K562 (cell line): Measurements from ENCODE around the gene PRPF18. TPM values are rescaled to one million over a fixed set of nuclear protein-coding genes. Genes with fewer than 3 reads are reported as not detected.

Experiments used
- ATAC-seq: fragments of 200-7000 bp; cut with Tn5 transposase; 3 replicates; pipeline ENCODE4 v1.9.1; 2020; ENCODE audit warnings: moderate library complexity
- BruUV-seq: library from RNA; stranded (reverse); fragments of 400-500 nt; replicated peaks from 2 replicates; lab custom pipeline; 2021; lab: Mats Ljungman, UMichigan
- CTCF ChIA-PET: fragments of 300-600 bp; formaldehyde crosslinking; extraction: SDS; loops from one replicate; lab custom pipeline; 2021; ENCODE audit warnings: low intra/inter-chr PET ratio; lab: Yijun Ruan, JAX
- POLR2A ChIA-PET: fragments of 300-600, 350-650 bp; sonication (Branson Sonifier 250); formaldehyde crosslinking; extraction: SDS; loops from one replicate; lab custom pipeline; 2021; ENCODE audit warnings: antibody characterized with exemption, inconsistent platforms; lab: Yijun Ruan, JAX
- DNase-seq, 4 experiments: peaks; one replicate each; pipeline versions ENCODE4 v3.0.0 to v3.0.0-alpha.2; 2011 to 2018; ENCODE audit warnings: low spot score in 3 of 4, mixed read lengths in 3 of 4; ENCODE audit errors: extremely low read depth in 1 of 4
- FAIRE-seq: peaks from 2 replicates; lab custom pipeline; 2011; peaks lifted over from hg19 to GRCh38; lab: Jason Lieb, UNC
- H2AFZ ChIP-seq: 2 replicates; pipeline ENCODE4 v1.6.0; 2011; ENCODE audit warnings: low read depth, low read length, control low read depth, inconsistent platforms
- H3K27ac ChIP-seq: fragments of 200-600 bp; 3 replicates; pipeline ENCODE4 v1.8.0; 2011; ENCODE audit warnings: low read depth, mild to moderate bottlenecking, control low read depth, inconsistent platforms, low read length, moderate library complexity, mixed read lengths; ENCODE audit errors: extremely low read depth
- H3K27me3 ChIP-seq, 2 experiments: fragments of 300-600 bp in 1 of 2; 2 replicates in 1 of 2; 3 replicates in 1 of 2; pipeline versions ENCODE4 v1.6.0 to v1.8.0; 2011; ENCODE audit warnings: inconsistent platforms in 2 of 2, low read length in 2 of 2, mild to moderate bottlenecking in 1 of 2, mixed read lengths in 1 of 2, moderate library complexity in 1 of 2; ENCODE audit not compliant: control insufficient read depth in 2 of 2, insufficient read depth in 2 of 2
- H3K36me3 ChIP-seq: fragments of 300-600 bp; 3 replicates; pipeline ENCODE4 v1.8.0; 2011; ENCODE audit warnings: mild to moderate bottlenecking, low read length, inconsistent platforms; ENCODE audit not compliant: control insufficient read depth, insufficient read depth
- H3K4me1 ChIP-seq, 2 experiments: fragments of 200-600 bp in 1 of 2; replicated peaks in 1 of 2; 2 replicates in 1 of 2; 3 replicates in 1 of 2; pipeline versions ENCODE4 v1.5.1 to v1.8.0; 2011; ENCODE audit warnings: inconsistent platforms in 2 of 2, low read length in 2 of 2, mild to moderate bottlenecking in 1 of 2, mixed read lengths in 1 of 2, moderate library complexity in 1 of 2; ENCODE audit not compliant: control insufficient read depth in 2 of 2, insufficient read depth in 2 of 2
- H3K4me2 ChIP-seq: 2 replicates; pipeline ENCODE4 v1.6.1; 2011; ENCODE audit warnings: low read length, control low read depth, inconsistent platforms, mixed read lengths; ENCODE audit not compliant: insufficient read depth
- H3K4me3 ChIP-seq: fragments of 200-600 bp; sonication (generic), shearing (Covaris generic); 2 replicates; pipeline ENCODE4 v1.5.1; 2016; ENCODE audit warnings: control low read depth, inconsistent platforms
- H3K79me2 ChIP-seq: fragments of 200-600 bp; 3 replicates; pipeline ENCODE4 v1.8.0; 2011; ENCODE audit warnings: low read length, inconsistent platforms; ENCODE audit not compliant: control insufficient read depth, insufficient read depth
- H3K9ac ChIP-seq, 2 experiments: 2 replicates each; pipeline versions ENCODE4 v1.6.0 to v1.6.1; 2011; ENCODE audit warnings: low read depth in 2 of 2, low read length in 2 of 2, control low read depth in 1 of 2, inconsistent platforms in 1 of 2, mild to moderate bottlenecking in 1 of 2, mixed read lengths in 1 of 2; ENCODE audit not compliant: insufficient read depth in 1 of 2
- H3K9me1 ChIP-seq: one replicate; pipeline ENCODE4 v1.6.0; 2011; ENCODE audit warnings: inconsistent platforms, mild to moderate bottlenecking, low read length, moderate library complexity; ENCODE audit not compliant: control insufficient read depth, insufficient read depth
- H3K9me3 ChIP-seq: replicated peaks from 2 replicates; pipeline ENCODE4 v1.5.1; 2011; ENCODE audit warnings: low read depth, low read length, inconsistent platforms; ENCODE audit not compliant: control insufficient read depth, insufficient read depth
- H4K20me1 ChIP-seq: replicated peaks from 2 replicates; pipeline ENCODE4 v1.6.1; 2011; ENCODE audit warnings: low read length, inconsistent platforms, mixed read lengths; ENCODE audit not compliant: control insufficient read depth, insufficient read depth
- ATF6 ChIP-seq: sonication (generic); formaldehyde crosslinking; IDR thresholded peaks from 2 replicates; pipeline ENCODE4 v1.4.0; 2020; ENCODE audit warnings: mild to moderate bottlenecking, missing genetic modification reagents
- BRF1 ChIP-seq: IDR thresholded peaks from 3 replicates; pipeline ENCODE4 v1.6.1; 2011; ENCODE audit warnings: borderline replicate concordance, mild to moderate bottlenecking; ENCODE audit not compliant: insufficient read length; ENCODE audit errors: extremely low read depth
- CHD1 ChIP-seq: fragments of 200-600 bp; sonication (generic); IDR thresholded peaks from one replicate; pipeline ENCODE4 v1.6.1; 2012; ENCODE audit warnings: mild to moderate bottlenecking, moderate library complexity, low read length, inconsistent platforms
- ERF ChIP-seq: fragments of 450-650 bp; formaldehyde crosslinking; IDR thresholded peaks from 2 replicates; pipeline ENCODE4 v1.4.0; 2020; ENCODE audit warnings: mild to moderate bottlenecking, mixed read lengths
- GATAD2A ChIP-seq: fragments of 450-650 bp; IDR thresholded peaks from 2 replicates; pipeline ENCODE4 v1.6.1; 2017
- KLF10 ChIP-seq: fragments of 250-450 bp; sonication (Bioruptor Pico); IDR thresholded peaks from 2 replicates; pipeline ENCODE4 v1.6.1; 2021; ENCODE audit warnings: matching md5 sums
- MLLT1 ChIP-seq, 2 experiments: fragments of 450-650 bp; IDR thresholded peaks; 2 replicates each; pipeline ENCODE4 v1.6.1; 2016
- MLX ChIP-seq, 2 experiments: fragments of 450-650 bp in 1 of 2; sonication (generic) in 1 of 2; formaldehyde crosslinking; conservative IDR thresholded peaks; 2 replicates each; pipeline versions ENCODE4 v1.4.0 to v1.8.1; 2020 to 2022; ENCODE audit warnings: mild to moderate bottlenecking in 1 of 2, missing genetic modification reagents in 1 of 2
- POLR2G ChIP-seq: fragments of 200-400 bp; formaldehyde crosslinking; IDR thresholded peaks from 2 replicates; pipeline ENCODE4 v1.6.1; 2017; ENCODE audit warnings: low read depth, mild to moderate bottlenecking, antibody characterized with exemption, low read length, moderate library complexity
- POLR3G ChIP-seq: IDR thresholded peaks from 2 replicates; pipeline ENCODE4 v1.6.1; 2011; ENCODE audit not compliant: insufficient read length, insufficient replicate concordance; ENCODE audit errors: extremely low read depth
- RB1 ChIP-seq: fragments of 450-650 bp; IDR thresholded peaks from 2 replicates; pipeline ENCODE4 v1.6.1; 2017; ENCODE audit warnings: low read depth, mild to moderate bottlenecking
- SIRT6 ChIP-seq: IDR thresholded peaks from one replicate; pipeline ENCODE4 v1.6.1; 2012; ENCODE audit warnings: low read depth, mild to moderate bottlenecking, control low read depth, inconsistent platforms, low read length, moderate library complexity
- ZC3H11A ChIP-seq: IDR thresholded peaks from 2 replicates; pipeline ENCODE4 v1.6.1; 2012; ENCODE audit warnings: low read depth, low read length, improper control_type of control experiment
- ZFX ChIP-seq: sonication (generic); formaldehyde crosslinking; IDR thresholded peaks from 2 replicates; pipeline ENCODE4 v1.8.0; 2022; ENCODE audit warnings: mild to moderate bottlenecking, missing genetic modification reagents, moderate library complexity
- ZNF124 ChIP-seq: sonication (generic); formaldehyde crosslinking; IDR thresholded peaks from 2 replicates; pipeline ENCODE4 v1.8.1; 2022; ENCODE audit warnings: missing genetic modification reagents
- ZNF239 ChIP-seq: fragments of 250-450 bp; sonication (Bioruptor Pico); IDR thresholded peaks from 2 replicates; pipeline ENCODE4 v1.4.0; 2020; ENCODE audit warnings: mild to moderate bottlenecking
- ZNF561 ChIP-seq: fragments of 450-650 bp; formaldehyde crosslinking; conservative IDR thresholded peaks from 2 replicates; pipeline ENCODE4 v1.4.0; 2020; ENCODE audit warnings: mild to moderate bottlenecking, moderate library complexity
- WGBS: fragments of 100-300 bp; shearing (Covaris generic); methylation state at CpG from one replicate; pipeline ENCODE4 v1.1.6; 2016; ENCODE audit warnings: low coverage, mixed read lengths; ENCODE audit not compliant: insufficient coverage; ENCODE audit errors: missing lambda C conversion rate; 5-methylcytosine and 5-hydroxymethylcytosine counted together
- in situ Hi-C: fragments of 300-500 bp; cut with MboI; formaldehyde crosslinking; loops from 4 replicates; pipeline ENCODE4 v1.15.0; 2018; ENCODE audit warnings: inconsistent platforms, mixed read lengths
- intact Hi-C: fragments of 100-400 bp; cut with micrococcal nuclease; formaldehyde crosslinking; loops from 2 replicates; pipeline ENCODE4 v1.14.2; 2022
- polyA plus RNA-seq, 8 experiments: library from polyadenylated mRNA; depleted of rRNA in 4 of 8; stranded (reverse) in 5 of 8; unstranded in 3 of 8; fragments of >200 nt; fragmentation: Nextera tagmentation in 2 of 8; fragmentation: Illumina TruSeq in 1 of 8; extraction: Ambion mirVana in 2 of 8; extraction: Trizol in 1 of 8; gene quantifications; 2 replicates each; pipeline versions ENCODE4 v1.2.1 to v1.2.3, GENCODE V29; 2011 to 2014; ENCODE audit warnings: inconsistent platforms in 1 of 8, missing spikeins in 1 of 8
- total RNA-seq, 7 experiments: library from RNA; depleted of rRNA in 6 of 7; stranded (reverse); fragments of >200 nt in 6 of 7; fragmentation: Illumina TruSeq in 2 of 7; extraction: Trizol in 2 of 7; gene quantifications; 2 replicates each; pipeline versions ENCODE4 v1.2.1 to v1.2.3, GENCODE V29; 2011 to 2021; ENCODE audit warnings: low replicate concordance in 1 of 7

PRPF18 gene
- total and polyA plus RNA-seq, 9 of the 15 experiments (the other 6 are each of a cell fraction or from before 2014, with no cell fraction given): 14.0 to 30.6 (median 23.1) TPM

- H3K9me1 ChIP-seq: no peaks in the 10 kb centered on the region
- CTCF ChIA-PET: no interaction called here
- H3K79me2 ChIP-seq: no peaks in the 10 kb centered on the region
- H3K9ac ChIP-seq: no peak overlapping the region
- FAIRE-seq (no peak), ATAC-seq (no peak), DNase-seq (no peak)
- no peak overlapping the region for H2AFZ ChIP-seq
- WGBS: 67% methylated on average over 7 of the region's 7 CpGs
- intact Hi-C loops (no loop called here), in situ Hi-C loops (no loop called here)
- no TSS peak for BruUV-seq
- no peak overlapping the region for H3K4me2 ChIP-seq
- H3K36me3 ChIP-seq: peaks cover 7% of the 10 kb centered on the region; the same call in 2 of the 3 replicates
- H4K20me1 ChIP-seq: no peaks in the 10 kb centered on the region
- H3K4me1 ChIP-seq: no peaks in the 10 kb centered on the region
- POLR2A ChIA-PET: interaction anchor here (1.2 kb wide), 1 partner anchor 16 kb away, joined by 3 read pairs; no protein-coding TSS in a partner anchor
- H3K9me3 ChIP-seq: peaks cover 3% of the 10 kb centered on the region
- no peak overlapping the region for H3K27ac ChIP-seq
- H3K4me3 ChIP-seq: no peak overlapping the region
- no peaks in the 10 kb centered on the region for H3K27me3 ChIP-seq
- TF ChIP-seq ZNF124 (no peak), ERF (no peak), ZNF561 (CRISPR knock-in tag) (no peak), POLR3G (no peak), ZFX (CRISPR knock-in tag) (no peak), MLX (CRISPR knock-in tag; conservative IDR thresholded peaks at IDR 0.05) (no peak), KLF10 (no peak), CHD1 (no peak), GATAD2A (no peak), SIRT6 (no peak), BRF1 (no peak), RB1 (no peak), ATF6 (no peak), POLR2G (no peak), ZNF239 (CRISPR knock-in tag) (no peak), MLLT1 (IDR thresholded peaks at IDR 0.05) (no peak), ZC3H11A (no peak)
Observed at GRCh38 chr10:13643016-13643415, 56.3 kb downstream of the PRPF18 start.
